OCI-LY7 (cell line): ENCODE measurements around the gene PLPP4.

Experiments used
- EZH2phosphoT487 ChIP-seq: fragments of 200-600 bp; sonication (generic); IDR thresholded peaks from 2 replicates; pipeline ENCODE4 v1.6.1; 2018; ENCODE audit warnings: low read depth, borderline replicate concordance, mild to moderate bottlenecking, mixed run types, antibody characterized with exemption, low read length, moderate library complexity, mixed read lengths
- TF ChIP-seq, protein P1 (sequence below): fragments of 200-600 bp; sonication (generic); conservative IDR thresholded peaks from 2 replicates; pipeline ENCODE4 v1.5.1; 2014; ENCODE audit warnings: mild to moderate bottlenecking, antibody characterized with exemption, low read length, moderate library complexity, mixed read lengths

DNA sequence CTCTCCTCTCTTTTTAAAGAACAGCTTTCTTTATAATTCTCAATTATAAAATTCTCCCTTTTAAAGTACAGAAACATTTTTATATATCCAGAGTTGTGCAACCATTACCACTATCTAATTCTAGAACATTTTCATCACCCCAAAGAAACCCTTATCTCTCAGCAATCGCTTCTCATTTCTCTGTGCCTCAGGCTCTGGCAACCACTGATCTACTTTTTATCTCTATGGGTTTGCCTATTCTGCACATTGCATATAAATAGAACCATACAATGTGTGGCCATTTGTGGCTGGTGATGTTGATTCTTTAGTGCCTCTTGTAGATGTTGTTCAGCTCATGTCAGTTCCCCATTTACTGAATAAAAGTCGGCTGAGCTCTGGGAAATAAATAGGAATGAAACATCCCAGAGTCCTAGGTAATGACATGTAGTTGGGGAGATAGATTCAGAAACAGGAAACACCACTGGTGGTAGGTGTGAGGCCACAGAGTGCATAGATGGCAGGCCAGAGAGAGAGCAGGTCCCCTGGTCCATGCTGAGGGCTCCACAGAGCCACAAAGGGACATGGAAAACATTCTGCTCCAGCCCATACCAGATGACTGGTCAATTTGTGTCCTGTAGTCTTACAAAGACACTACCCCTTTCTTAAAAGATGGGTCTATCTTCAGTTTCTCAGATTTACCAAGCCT, 126.5 kb downstream of the PLPP4 start:
- TF ChIP-seq, protein P1, sequence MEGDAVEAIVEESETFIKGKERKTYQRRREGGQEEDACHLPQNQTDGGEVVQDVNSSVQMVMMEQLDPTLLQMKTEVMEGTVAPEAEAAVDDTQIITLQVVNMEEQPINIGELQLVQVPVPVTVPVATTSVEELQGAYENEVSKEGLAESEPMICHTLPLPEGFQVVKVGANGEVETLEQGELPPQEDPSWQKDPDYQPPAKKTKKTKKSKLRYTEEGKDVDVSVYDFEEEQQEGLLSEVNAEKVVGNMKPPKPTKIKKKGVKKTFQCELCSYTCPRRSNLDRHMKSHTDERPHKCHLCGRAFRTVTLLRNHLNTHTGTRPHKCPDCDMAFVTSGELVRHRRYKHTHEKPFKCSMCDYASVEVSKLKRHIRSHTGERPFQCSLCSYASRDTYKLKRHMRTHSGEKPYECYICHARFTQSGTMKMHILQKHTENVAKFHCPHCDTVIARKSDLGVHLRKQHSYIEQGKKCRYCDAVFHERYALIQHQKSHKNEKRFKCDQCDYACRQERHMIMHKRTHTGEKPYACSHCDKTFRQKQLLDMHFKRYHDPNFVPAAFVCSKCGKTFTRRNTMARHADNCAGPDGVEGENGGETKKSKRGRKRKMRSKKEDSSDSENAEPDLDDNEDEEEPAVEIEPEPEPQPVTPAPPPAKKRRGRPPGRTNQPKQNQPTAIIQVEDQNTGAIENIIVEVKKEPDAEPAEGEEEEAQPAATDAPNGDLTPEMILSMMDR, result no peak
- no peak for TF ChIP-seq EZH2phosphoT487
